Fibroblast of skin of abdomen (primary cell): ENCODE results near the gene BPTF. TPM values are rescaled to one million over a fixed set of nuclear protein-coding genes. Genes with fewer than 3 reads are reported as not detected.
"Not testable (repeated sequence)": the region's sequence is repeated elsewhere in the genome, so short reads cannot be mapped to it uniquely, and the experiment has no call there.

Source experiments
- DNase-seq: peaks from one replicate; pipeline ENCODE4 v3.0.0-alpha.2; 2013
- polyA plus RNA-seq, 2 experiments: library from polyadenylated mRNA; unstranded; fragments of 120-200 nt; gene quantifications; one replicate each; pipeline ENCODE4 v1.2.1, GENCODE V29; 2013; ENCODE audit not compliant: insufficient read length in 2 of 2

The BPTF gene
- 43.9 TPM for polyA plus RNA-seq (2013, experiment 1 of 2; ENCODE audit: insufficient read length)
- polyA plus RNA-seq (2013, experiment 2 of 2; ENCODE audit: insufficient read length): 41.5 TPM

DNA sequence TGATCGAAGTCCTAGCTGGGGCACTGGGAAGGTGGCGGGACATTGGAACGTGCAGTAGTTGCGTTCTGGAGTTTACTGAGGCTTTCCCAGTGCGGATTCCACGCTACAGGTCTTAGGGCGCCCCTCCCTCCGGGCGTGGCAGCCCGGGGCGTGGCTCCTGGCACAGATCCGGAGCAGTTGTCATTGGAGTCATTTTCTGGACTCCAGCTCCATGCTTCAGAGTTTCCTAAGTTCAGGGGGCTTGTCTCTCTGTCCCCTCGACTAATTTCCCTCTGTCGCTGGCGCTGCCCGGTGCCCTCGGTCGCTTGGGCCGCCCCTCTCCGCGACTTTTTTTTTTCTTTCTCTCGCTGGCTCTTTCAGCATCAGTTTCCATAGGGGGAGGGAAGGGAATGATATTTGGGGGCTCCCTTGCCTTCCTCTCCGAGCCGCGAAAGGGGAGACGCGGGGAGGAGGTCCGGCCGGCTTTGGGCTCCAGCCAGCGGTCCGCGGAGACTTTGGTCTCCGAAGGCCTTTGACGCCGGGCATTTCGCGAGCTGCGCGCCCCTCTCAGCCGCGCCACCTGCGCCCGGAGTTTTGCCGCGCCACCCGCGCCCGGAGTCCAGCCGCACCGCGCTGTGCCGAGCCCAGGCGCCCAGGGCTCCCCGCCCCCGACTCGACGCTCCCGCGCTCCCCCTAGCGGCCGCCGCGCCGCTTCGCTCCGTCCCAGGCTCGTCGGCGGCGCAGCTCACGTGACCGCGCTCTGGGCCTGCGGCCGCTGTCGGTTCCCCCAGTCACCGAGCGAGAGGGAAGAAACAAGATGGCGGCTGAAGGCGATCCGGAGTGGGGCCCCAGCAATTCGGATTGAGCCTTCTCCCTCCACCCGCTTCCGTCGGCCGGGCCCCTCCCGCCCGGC is at the start of gene BPTF:
Gene BPTF (plus strand): TSS at position 769 of the 892 bp plus-strand sequence. CDS start 222 bp downstream, outside the sequence.
- DNase-seq: peak; percentile 89

- DNase-seq: peak; percentile 34
These were observed 46.1 kb upstream of the BPTF start for GRCh38 chr17:67779098-67779672.

GRCh38 chr17:67784364-67785121 is 40.8 kb upstream of the BPTF start:
- DNase-seq: no peak

GRCh38 chr17:67785122-67785477 is 40.2 kb upstream of the BPTF start:
- DNase-seq: no peak

GRCh38 chr17:67785504-67785903 is 39.8 kb upstream of the BPTF start:
- no peak for DNase-seq

DNA sequence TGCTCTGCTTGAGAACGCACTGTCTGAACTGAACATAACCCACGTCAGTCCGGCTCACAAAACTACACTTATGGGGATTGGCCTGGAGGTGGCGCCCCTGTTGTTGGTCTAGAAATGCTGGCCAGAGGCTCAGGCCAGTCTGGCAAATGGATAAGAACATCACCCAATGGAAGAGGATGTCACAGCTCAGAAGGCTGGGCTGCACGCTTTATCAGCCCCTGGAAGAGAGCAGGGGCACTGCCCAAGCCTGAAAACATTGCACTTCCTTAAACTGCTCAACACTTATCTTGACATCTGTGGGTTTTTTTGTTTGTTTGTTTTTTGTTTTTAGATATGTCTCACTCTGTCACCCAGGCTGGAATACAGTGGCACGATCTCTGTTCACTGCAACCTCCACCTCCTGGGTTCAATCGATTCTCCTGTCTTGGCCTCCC is 24.8 kb upstream of the BPTF start:
- peak; percentile 59 for DNase-seq

- no peak for DNase-seq
These were observed 23.6 kb upstream of the BPTF start for GRCh38 chr17:67801626-67802175.

- no peak for DNase-seq
These were observed 14.8 kb upstream of the BPTF start for GRCh38 chr17:67810464-67810863.

- not testable (repeated sequence) for DNase-seq
These were observed 12.9 kb upstream of the BPTF start for GRCh38 chr17:67812380-67812779.

DNA sequence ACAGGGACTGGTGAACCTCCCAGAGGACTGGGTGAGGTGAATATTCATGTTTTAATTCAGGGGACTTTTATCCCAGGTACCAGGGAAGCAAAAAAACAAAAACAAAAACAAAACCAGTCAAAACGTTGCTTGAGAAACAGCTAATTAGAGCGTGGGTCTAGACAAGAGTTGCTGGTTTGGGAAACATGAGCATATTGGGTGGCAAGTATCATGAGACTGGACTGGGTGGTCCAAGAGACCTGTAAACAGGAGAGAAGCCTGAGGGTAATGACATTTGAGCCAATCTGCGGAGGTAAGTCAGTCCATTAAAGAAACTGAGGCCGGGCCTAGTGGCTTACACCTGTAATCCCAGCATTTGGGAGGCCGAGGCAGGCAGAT is 11.5 kb upstream of the BPTF start:
- DNase-seq: no peak

GRCh38 chr17:67818110-67819002 is 6.9 kb upstream of the BPTF start:
- DNase-seq: no peak

DNA sequence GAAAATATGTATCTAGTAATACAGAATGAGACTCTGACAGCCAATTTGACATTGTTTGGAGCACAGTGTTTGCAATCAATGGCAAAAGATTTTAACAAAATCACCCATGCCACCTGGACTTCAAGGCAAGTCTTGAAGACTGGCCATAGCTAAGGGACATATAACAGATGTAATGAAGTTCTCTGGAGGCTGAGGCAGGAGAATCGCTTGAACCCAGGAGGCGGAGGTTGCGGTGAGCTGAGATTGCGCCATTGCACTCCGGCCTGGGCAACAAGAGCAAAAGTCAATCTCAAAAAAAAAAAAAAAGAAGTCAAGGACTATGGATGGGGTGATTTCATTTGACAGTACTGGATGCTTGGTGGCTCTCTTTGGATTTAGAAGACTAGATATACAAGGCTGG is 5.6 kb upstream of the BPTF start:
- no peak for DNase-seq

DNA sequence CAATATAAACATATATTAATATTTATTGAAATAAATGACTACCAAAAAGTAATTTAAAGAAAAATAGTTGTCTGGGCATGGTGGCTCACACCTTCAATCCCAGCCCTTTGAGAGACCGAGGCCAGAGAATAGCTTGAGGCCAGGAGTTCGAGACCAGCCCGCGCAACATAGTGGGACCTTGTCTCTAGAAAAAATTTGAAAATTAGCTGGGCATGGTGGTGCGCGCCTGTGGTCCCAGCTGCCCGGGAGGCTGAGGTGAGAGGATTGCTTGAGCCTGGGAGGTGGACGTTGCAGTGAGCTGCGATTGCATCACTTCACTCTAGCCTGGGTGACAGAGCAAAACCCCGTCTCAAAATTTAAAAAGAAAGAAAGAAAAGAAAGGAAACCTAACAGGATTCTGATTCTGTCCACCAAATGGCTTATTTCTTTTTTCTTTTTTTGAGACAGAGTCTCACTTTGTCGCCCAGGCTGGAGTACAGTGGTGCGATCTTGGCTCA is 3.4 kb upstream of the BPTF start:
- DNase-seq: no peak

GRCh38 chr17:67825627-67826601 is 611 bp downstream of the BPTF start:
- DNase-seq: peak; percentile 23

- DNase-seq: no peak
These were observed 4.0 kb downstream of the BPTF start for GRCh38 chr17:67829331-67829730.

DNA sequence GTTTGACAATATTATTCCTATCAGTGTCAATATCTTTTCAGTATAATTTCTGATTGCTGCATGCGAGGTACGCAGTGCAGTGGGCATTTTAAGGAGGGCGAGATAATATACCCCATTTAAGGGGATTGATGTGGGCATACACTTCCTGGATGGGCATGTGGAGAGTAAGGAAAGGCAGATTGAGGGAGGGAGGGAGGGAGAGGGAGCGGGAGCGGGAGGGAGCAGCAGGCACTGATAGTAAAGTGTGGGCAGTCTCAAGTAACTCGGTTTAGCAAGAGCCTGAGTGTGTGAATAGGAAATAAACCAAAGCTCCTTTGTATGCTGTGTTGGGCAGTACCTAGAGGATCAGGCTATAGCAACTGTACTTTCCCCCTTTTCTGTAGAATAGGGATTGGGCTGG is 5.1 kb downstream of the BPTF start:
- DNase-seq: no peak

- peak; percentile 13 for DNase-seq
These were observed 6.0 kb downstream of the BPTF start for GRCh38 chr17:67831268-67831667.

- DNase-seq: no peak
These were observed 7.8 kb downstream of the BPTF start for GRCh38 chr17:67833134-67833533.

DNA sequence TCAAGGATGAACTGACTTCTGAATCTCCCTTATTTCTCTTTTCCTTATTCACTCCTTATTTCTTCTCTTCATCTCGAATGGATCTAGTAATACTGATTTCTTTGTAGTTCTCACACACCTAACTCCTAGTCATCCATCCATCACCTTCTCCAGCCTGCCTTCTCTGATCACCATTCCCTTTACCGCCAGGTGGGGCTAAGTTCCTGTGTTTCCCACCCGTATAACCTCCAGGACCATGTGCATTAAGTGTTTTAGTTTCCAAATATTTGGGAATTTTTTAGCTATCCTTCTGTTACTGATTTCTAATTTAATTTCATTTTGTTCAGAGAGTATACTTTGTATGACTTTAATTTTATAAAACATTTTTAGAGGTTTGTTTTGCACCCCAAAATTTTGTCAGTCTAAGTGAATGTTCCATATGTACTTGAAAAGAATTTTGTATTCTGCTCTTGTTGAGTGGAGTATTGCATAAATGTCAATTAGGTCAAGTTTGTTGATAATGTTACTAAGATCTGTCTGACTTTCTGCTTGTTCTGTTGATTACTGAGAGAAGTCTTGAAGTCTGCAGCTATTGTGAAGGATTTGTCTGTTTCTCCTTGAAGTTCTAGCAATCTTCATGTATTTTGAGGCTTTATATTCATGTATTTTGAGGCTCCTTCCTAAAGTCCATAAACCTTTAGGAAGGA is 8.8 kb downstream of the BPTF start:
- DNase-seq: no peak

GRCh38 chr17:67834634-67835033 is 9.3 kb downstream of the BPTF start:
- no peak for DNase-seq
